ENCODE results near the gene COL6A3.

DNA sequence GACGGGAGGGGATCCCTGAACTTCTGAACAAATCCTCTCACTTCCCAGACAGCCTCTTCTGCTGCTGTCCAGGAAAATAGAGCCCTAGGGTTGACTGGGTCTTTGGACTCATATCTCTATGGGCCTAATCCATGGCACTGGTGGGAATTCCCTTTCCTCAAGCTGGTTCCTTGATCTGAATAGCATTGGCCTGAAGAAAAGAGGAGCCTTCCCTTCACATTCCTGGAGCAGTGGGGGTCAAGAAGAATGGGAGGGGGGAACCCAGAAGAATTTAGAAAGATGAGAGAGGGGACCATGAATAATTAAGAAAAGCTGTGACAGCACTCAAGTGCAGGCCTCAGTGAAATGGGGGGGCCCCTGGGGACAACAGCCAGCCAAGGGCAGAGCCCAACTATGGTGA, 80.2 kb downstream of the COL6A3 start:
- TF ChIP-seq, protein P1, sequence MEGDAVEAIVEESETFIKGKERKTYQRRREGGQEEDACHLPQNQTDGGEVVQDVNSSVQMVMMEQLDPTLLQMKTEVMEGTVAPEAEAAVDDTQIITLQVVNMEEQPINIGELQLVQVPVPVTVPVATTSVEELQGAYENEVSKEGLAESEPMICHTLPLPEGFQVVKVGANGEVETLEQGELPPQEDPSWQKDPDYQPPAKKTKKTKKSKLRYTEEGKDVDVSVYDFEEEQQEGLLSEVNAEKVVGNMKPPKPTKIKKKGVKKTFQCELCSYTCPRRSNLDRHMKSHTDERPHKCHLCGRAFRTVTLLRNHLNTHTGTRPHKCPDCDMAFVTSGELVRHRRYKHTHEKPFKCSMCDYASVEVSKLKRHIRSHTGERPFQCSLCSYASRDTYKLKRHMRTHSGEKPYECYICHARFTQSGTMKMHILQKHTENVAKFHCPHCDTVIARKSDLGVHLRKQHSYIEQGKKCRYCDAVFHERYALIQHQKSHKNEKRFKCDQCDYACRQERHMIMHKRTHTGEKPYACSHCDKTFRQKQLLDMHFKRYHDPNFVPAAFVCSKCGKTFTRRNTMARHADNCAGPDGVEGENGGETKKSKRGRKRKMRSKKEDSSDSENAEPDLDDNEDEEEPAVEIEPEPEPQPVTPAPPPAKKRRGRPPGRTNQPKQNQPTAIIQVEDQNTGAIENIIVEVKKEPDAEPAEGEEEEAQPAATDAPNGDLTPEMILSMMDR (conservative IDR thresholded peaks at IDR 0.05 in 1 of 2, IDR thresholded peaks at IDR 0.05 in 1 of 2; ENCODE audit: low read depth in 1 of 2, low read length in 2 of 2): no peak
- TF ChIP-seq EZH2 (IDR thresholded peaks at IDR 0.05; ENCODE audit: low read length, missing control alignments): no peak
